Heart left ventricle (tissue), 16 donors: ENCODE data around the gene IL6ST. TPM values are rescaled to one million over a fixed set of nuclear protein-coding genes. Genes with fewer than 3 reads are reported as not detected.
A peak's percentile ranks its signal among the peaks of the same experiment; 100 is the strongest.

Experiments
- ATAC-seq, 4 donors: fragments of 200-7000 bp; cut with Tn5 transposase; one replicate each; pipeline ENCODE4 v1.9.1; 2020 to 2022; ENCODE audit warnings: moderate library complexity in 4 of 4, mild to moderate bottlenecking in 3 of 4, moderate number of reproducible peaks in 1 of 4
- DNase-seq, 5 donors: peaks; one replicate each; pipeline ENCODE4 v3.0.0-alpha.2; 2020
- H3K27ac ChIP-seq, 12 donors: fragments of 200-600 bp; sonication (generic) in 4 of 12; one replicate each; pipeline versions ENCODE4 v1.5.0 to v1.8.0; 2016 to 2022; ENCODE audit warnings: mild to moderate bottlenecking in 2 of 12
- H3K27me3 ChIP-seq, 9 donors: fragments of 200-600 bp; sonication (generic) in 2 of 9; one replicate each; pipeline versions ENCODE4 v1.5.1 to v1.8.0; 2016 to 2022; ENCODE audit warnings: mild to moderate bottlenecking in 3 of 9
- H3K36me3 ChIP-seq, 9 donors: fragments of 200-600 bp; sonication (generic) in 2 of 9; one replicate each; pipeline versions ENCODE4 v1.5.0 to v1.8.0; 2018 to 2022; ENCODE audit warnings: mild to moderate bottlenecking in 2 of 9
- H3K4me1 ChIP-seq, 12 donors: fragments of 200-600 bp; sonication (generic) in 4 of 12; one replicate each; pipeline versions ENCODE4 v1.5.0 to v1.8.0; 2016 to 2022; ENCODE audit warnings: mild to moderate bottlenecking in 3 of 12
- H3K4me3 ChIP-seq, 12 donors: fragments of 200-600 bp; sonication (generic) in 4 of 12; one replicate each; pipeline versions ENCODE4 v1.5.0 to v1.8.0; 2017 to 2022; ENCODE audit warnings: mild to moderate bottlenecking in 9 of 12, moderate library complexity in 4 of 12
- H3K9me3 ChIP-seq, 12 donors: fragments of 200-600 bp; sonication (generic) in 4 of 12; one replicate each; pipeline versions ENCODE4 v1.5.0 to v1.8.0; 2016 to 2022; ENCODE audit warnings: mild to moderate bottlenecking in 1 of 12
- POLR2A ChIP-seq, 2 donors: fragments of 450-650 bp; IDR thresholded peaks; one replicate each; pipeline ENCODE4 v1.6.1; 2017; ENCODE audit warnings: antibody characterized with exemption in 2 of 2, mild to moderate bottlenecking in 2 of 2, moderate library complexity in 2 of 2
- WGBS, 4 donors: extraction: QIAGEN DNeasy Blood & Tissue Kit in 2 of 4; methylation state at CpG; one replicate each; pipeline versions ENCODE4 v1.1.5 to v1.1.7; 2013 to 2018; 5-methylcytosine and 5-hydroxymethylcytosine counted together
- intact Hi-C, 10 donors: fragments of 100-400 bp; cut with DNase I; formaldehyde crosslinking; loops; one replicate each; pipeline versions ENCODE4 v1.11.1 to v1.14.2; 2022
- polyA plus RNA-seq, 2 donors: library from polyadenylated mRNA; stranded (reverse); fragments of 200-250 nt; gene quantifications; one replicate each; pipeline ENCODE4 v1.2.3, GENCODE V29; 2013
- total RNA-seq, 9 donors: library from RNA; depleted of rRNA in 2 of 9; stranded (reverse); fragments of >200 nt in 2 of 9; fragmentation: NEBNext Ultra II Directional in 3 of 9; extraction: Animal tissue kit (Norgen Biotek cat#: 25700) in 3 of 9; gene quantifications; one replicate each; pipeline versions ENCODE4 v1.1.0 to v1.2.4, GENCODE V29; 2016 to 2023
- TF ChIP-seq, protein P1 (sequence below), 12 donors: fragments of 200-600 bp; sonication (generic) in 4 of 12; IDR thresholded peaks; one replicate each; pipeline versions ENCODE4 v1.5.0 to v1.8.0; 2018 to 2022; ENCODE audit warnings: antibody characterized with exemption in 12 of 12, mild to moderate bottlenecking in 5 of 12
- donor health status: ischemic (EF 13 %, LVEDD 7.1; RV severe dilation, severe dysfunction).
- donor health status: healthy with polysubstance abuse.
- donor health status: DM: no; HTN: yes; CAD: no.
- donor health status: DM: no; HTN: no; CAD: no.
- donor health status: ischemic (EF 25% LVEDD 6.9; RV normal size, moderate dysfunction).
- donor health status: ischemic (EF 25% LVEDD 5.7; RV mildly dilated, moderate dysfunction).
- donor health status: healthy.
- donor health status: DM: yes; HTN: yes; CAD: no.
- donor health status: ischemic (EF 35%, LVEDD 5.7; RV mildly dilated, moderate dysfunction).
- donor health status: nonischemic (EF 11% LVEDD 7.7; RV severe dilation, severe dysfunction).
- donor health status: DM: yes; HTN: yes; CAD: no.
- donor health status: PGD.
- donor health status: ischemic (EF 29% LVEDD 5.4; RV normal size, mild dysfunction).
- donor health status: nonischemic (EF 23%, LVEDD 6.1; RV moderate dilation, normal function).

The IL6ST gene
- total and polyA plus RNA-seq, 11 donors = 24.6 to 239 (median 152) TPM

DNA sequence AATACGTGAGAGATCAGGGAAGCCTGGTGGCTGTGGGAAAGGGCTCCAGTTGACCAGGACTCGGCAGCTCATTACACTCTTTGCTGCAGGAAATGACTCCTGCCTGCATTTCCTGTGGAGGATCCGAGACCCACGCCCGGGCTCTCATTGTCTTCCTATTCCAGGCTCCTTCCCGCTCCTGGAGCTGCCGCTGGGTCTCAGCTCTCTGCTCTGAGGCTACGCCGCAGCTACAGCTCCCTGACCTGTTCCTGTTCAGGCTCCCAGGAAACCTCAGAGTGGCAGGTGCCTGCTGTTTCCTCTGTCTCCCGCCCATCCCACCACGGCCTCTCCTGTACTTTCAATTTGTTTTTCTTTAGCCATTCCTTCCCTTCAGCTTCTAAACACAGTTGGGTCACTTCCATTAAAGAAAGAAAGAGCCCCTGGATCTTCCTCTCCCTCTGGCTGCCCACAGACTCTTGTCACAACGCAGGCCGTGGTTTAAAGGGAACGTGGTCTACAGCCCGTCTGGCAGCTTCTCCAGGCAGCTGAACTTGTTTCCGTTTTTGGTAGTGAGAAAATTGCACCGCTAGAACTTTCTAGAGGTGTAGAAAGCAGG is 71.5 kb downstream of the IL6ST start:
- no peaks in the 10 kb centered on the region for H3K27me3 ChIP-seq
- ATAC-seq = peak in 3 of 4 donors; percentile 47 to 84 (median 50)
- H3K9me3 ChIP-seq = no peaks in the 10 kb centered on the region
- H3K4me1 ChIP-seq = peaks cover 0 to 22% (median 0%) of the 10 kb centered on the region in 12 donors
- WGBS, 4 donors = 37 to 64% (median 41%) methylated on average over 17 of the region's 17 CpGs
- H3K27ac ChIP-seq = peak overlapping the region in 7 of 12 donors; percentile 3 to 78 (median 67)
- peak overlapping the region in 11 of 12 donors; percentile 18 to 64 (median 51) for H3K4me3 ChIP-seq
- intact Hi-C loops = no loop called here
- no peak for TF ChIP-seq POLR2A (IDR thresholded peaks at IDR 0.05)
- TF ChIP-seq, protein P1, sequence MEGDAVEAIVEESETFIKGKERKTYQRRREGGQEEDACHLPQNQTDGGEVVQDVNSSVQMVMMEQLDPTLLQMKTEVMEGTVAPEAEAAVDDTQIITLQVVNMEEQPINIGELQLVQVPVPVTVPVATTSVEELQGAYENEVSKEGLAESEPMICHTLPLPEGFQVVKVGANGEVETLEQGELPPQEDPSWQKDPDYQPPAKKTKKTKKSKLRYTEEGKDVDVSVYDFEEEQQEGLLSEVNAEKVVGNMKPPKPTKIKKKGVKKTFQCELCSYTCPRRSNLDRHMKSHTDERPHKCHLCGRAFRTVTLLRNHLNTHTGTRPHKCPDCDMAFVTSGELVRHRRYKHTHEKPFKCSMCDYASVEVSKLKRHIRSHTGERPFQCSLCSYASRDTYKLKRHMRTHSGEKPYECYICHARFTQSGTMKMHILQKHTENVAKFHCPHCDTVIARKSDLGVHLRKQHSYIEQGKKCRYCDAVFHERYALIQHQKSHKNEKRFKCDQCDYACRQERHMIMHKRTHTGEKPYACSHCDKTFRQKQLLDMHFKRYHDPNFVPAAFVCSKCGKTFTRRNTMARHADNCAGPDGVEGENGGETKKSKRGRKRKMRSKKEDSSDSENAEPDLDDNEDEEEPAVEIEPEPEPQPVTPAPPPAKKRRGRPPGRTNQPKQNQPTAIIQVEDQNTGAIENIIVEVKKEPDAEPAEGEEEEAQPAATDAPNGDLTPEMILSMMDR (IDR thresholded peaks at IDR 0.05) = no peak
- DNase-seq = peak in 4 of 5 donors; percentile 34 to 58 (median 38)
- no peaks in the 10 kb centered on the region for H3K36me3 ChIP-seq

DNA sequence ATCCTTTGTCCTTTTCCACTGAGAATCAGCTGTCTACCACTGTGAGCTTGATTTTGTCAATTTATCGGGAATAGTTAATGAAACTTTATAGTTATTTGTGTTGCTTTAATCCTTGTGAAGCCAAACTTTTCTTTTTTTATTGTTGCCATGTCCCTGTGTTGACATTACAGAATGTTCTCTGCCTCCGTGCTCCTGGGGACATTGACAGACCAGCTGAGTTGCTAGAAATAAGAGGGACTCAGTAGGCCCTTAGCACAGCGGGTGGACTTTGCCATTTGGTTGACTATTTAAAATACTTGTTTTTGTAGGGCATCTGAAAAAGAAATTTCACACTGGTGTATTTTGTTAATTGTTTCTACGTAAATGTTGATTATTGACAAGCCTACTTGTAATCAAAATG is 73.1 kb downstream of the IL6ST start:
- ATAC-seq (no peak), DNase-seq (no peak)
- 90 to 95% (median 94%) methylated on average over 4 of the region's 4 CpGs for WGBS, 4 donors
- Histone ChIP-seq H3K4me3 (no peak overlapping the region), H3K27me3 (no peaks in the 10 kb centered on the region), H3K9me3 (no peaks in the 10 kb centered on the region), H3K36me3 (no peaks in the 10 kb centered on the region), H3K4me1 (peaks cover 0 to 27% (median 0%) of the 10 kb centered on the region in 12 donors), H3K27ac (no peak overlapping the region)
- TF ChIP-seq POLR2A (IDR thresholded peaks at IDR 0.05) = no peak
- TF ChIP-seq, protein P1 (IDR thresholded peaks at IDR 0.05) = no peak
- intact Hi-C loops = no loop called here

DNA sequence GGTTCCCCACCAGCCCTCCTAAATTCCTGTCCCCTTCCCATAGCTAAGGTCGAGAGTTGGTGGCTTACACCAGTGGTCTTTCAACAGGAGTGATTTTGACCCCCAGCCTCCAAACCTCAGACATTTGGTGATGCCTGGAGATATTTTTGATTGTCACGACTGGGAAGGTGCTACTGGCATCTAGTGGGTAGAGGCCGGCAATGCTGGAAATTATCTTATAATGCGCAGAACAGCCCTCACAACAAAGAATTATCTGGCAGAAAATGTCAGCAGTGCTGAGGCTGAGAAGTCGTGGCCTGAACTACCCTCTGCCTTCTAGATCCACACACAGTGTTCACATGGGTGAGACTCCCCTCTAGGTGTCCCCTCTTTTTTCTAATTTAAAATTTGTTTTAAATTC is 74.0 kb downstream of the IL6ST start:
- Histone ChIP-seq H3K36me3 (no peaks in the 10 kb centered on the region), H3K4me1 (peaks cover 0 to 27% (median 0%) of the 10 kb centered on the region in 12 donors), H3K27ac (no peak overlapping the region), H3K4me3 (no peak overlapping the region), H3K27me3 (no peaks in the 10 kb centered on the region), H3K9me3 (no peaks in the 10 kb centered on the region)
- intact Hi-C loops = no loop called here
- DNase-seq (no peak), ATAC-seq (no peak)
- 63 to 73% (median 72%) methylated on average over 5 of the region's 5 CpGs for WGBS, 4 donors
- no peak for TF ChIP-seq POLR2A (IDR thresholded peaks at IDR 0.05)
- TF ChIP-seq, protein P1 (IDR thresholded peaks at IDR 0.05) = peak in 2 of 12 donors; percentile 12 to 17

DNA sequence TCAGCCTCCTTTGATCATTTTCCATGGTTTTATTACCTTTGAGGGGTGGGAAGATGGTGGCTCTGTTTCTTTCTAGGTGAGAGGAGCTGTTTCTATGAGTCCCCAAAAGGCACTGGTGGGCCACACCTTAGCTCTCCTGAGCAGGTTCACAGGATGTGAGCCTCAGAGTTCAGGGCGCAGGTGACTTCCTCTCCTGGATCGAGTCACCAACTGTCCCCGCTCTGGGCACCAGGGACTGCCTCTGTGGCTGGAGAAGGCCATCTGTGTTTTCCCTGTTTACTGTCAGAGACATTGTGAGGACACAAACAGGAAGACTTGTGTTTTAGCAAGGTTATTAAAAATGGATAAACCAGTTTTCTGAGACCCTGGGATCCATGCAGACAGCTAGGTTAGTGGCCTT is 75.1 kb downstream of the IL6ST start:
- Histone ChIP-seq H3K4me1 (peaks cover 0 to 27% (median 0%) of the 10 kb centered on the region in 12 donors), H3K4me3 (no peak overlapping the region), H3K27ac (no peak overlapping the region), H3K36me3 (no peaks in the 10 kb centered on the region), H3K9me3 (no peaks in the 10 kb centered on the region), H3K27me3 (no peaks in the 10 kb centered on the region)
- no peak for ATAC-seq
- intact Hi-C loops = loop anchor here in 1 of 10 donors (10.0 kb wide), 1 partner anchor 195 kb away; no protein-coding TSS in a partner anchor
- TF ChIP-seq POLR2A (IDR thresholded peaks at IDR 0.05) = no peak
- WGBS, 4 donors = 78 to 87% (median 80%) methylated on average over 3 of the region's 3 CpGs
- DNase-seq = no peak
